ENCODE results near the gene TRIM10. TPM values are rescaled to one million over a fixed set of nuclear protein-coding genes. Genes with fewer than 3 reads are reported as not detected.

The TRIM10 gene
- total RNA-seq, 1 donor = not detected

- no peak for TF ChIP-seq CTCF (IDR thresholded peaks at IDR 0.05; ENCODE audit: insufficient read depth, low read depth, low read length)
- no peak for DNase-seq (ENCODE audit: low read depth)
Observed at GRCh38 chr6:30200551-30201281, 39.7 kb upstream of the TRIM10 start.

GRCh38 chr6:30198166-30199084, 37.4 kb upstream of the TRIM10 start:
- TF ChIP-seq CTCF (IDR thresholded peaks at IDR 0.05; ENCODE audit: insufficient read depth, low read depth, low read length) = no peak
- DNase-seq (ENCODE audit: low read depth) = no peak
- no peak overlapping the region for H3K4me3 ChIP-seq (ENCODE audit: low read depth, low read length)

More at GRCh38 chr6:30200551-30201281, 39.7 kb upstream of the TRIM10 start:
- H3K4me3 ChIP-seq (ENCODE audit: low read depth, low read length) = no peak overlapping the region

- no peak overlapping the region for H3K4me3 ChIP-seq (ENCODE audit: low read depth, low read length)
- DNase-seq (ENCODE audit: low read depth) = no peak
- no peak for TF ChIP-seq CTCF (IDR thresholded peaks at IDR 0.05; ENCODE audit: insufficient read depth, low read depth, low read length)
Observed at GRCh38 chr6:30196376-30196775, 35.4 kb upstream of the TRIM10 start.

- TF ChIP-seq CTCF (IDR thresholded peaks at IDR 0.05; ENCODE audit: insufficient read depth, low read depth, low read length) = no peak
- no peak for DNase-seq (ENCODE audit: low read depth)
- H3K4me3 ChIP-seq (ENCODE audit: low read depth, low read length) = no peak overlapping the region
Observed at GRCh38 chr6:30195951-30196350, 34.9 kb upstream of the TRIM10 start.

GRCh38 chr6:30194797-30195690, 34.0 kb upstream of the TRIM10 start:
- DNase-seq (ENCODE audit: low read depth) = no peak
- H3K4me3 ChIP-seq (ENCODE audit: low read depth, low read length) = no peak overlapping the region
- TF ChIP-seq CTCF (IDR thresholded peaks at IDR 0.05; ENCODE audit: insufficient read depth, low read depth, low read length) = no peak

GRCh38 chr6:30192076-30192475, 31.1 kb upstream of the TRIM10 start:
- no peak for DNase-seq (ENCODE audit: low read depth)
- no peak for TF ChIP-seq CTCF (IDR thresholded peaks at IDR 0.05; ENCODE audit: insufficient read depth, low read depth, low read length)

More at GRCh38 chr6:30192076-30192475, 31.1 kb upstream of the TRIM10 start:
- no peak overlapping the region for H3K4me3 ChIP-seq (ENCODE audit: low read depth, low read length)
